GM19025 (cell line): ENCODE measurements around the gene ITIH5.

Experiments
- ATAC-seq: cut with Tn5 transposase; IDR thresholded peaks from one replicate; pipeline ENCODE4 v1.9.1; 2021; ENCODE audit warnings: mild to moderate bottlenecking, low read depth, moderate library complexity; ENCODE audit not compliant: unreplicated experiment

ITIH5 gene

GRCh38 chr10:7590271-7590670 is 76.5 kb downstream of the ITIH5 start:
- no peak for ATAC-seq

- ATAC-seq: no peak
Observed at GRCh38 chr10:7589748-7590147, 77.0 kb downstream of the ITIH5 start.

- no peak for ATAC-seq
Observed at GRCh38 chr10:7587865-7588188, 78.9 kb downstream of the ITIH5 start.

- ATAC-seq: no peak
Observed at GRCh38 chr10:7587168-7587864, 79.5 kb downstream of the ITIH5 start.

GRCh38 chr10:7585228-7585627 is 81.5 kb downstream of the ITIH5 start:
- no peak for ATAC-seq

- ATAC-seq: no peak
Observed at GRCh38 chr10:7583626-7584025, 83.1 kb downstream of the ITIH5 start.

GRCh38 chr10:7580520-7580919 is 86.2 kb downstream of the ITIH5 start:
- ATAC-seq: no peak

- no peak for ATAC-seq
Observed at GRCh38 chr10:7579681-7580080, 87.1 kb downstream of the ITIH5 start.

GRCh38 chr10:7577579-7577978 is 89.2 kb downstream of the ITIH5 start:
- ATAC-seq: no peak

- no peak for ATAC-seq
Observed at GRCh38 chr10:7577176-7577575, 89.6 kb downstream of the ITIH5 start.

GRCh38 chr10:7576340-7576739 is 90.4 kb downstream of the ITIH5 start:
- ATAC-seq: no peak

GRCh38 chr10:7572391-7572790 is 94.4 kb downstream of the ITIH5 start:
- no peak for ATAC-seq

GRCh38 chr10:7571981-7572380 is 94.8 kb downstream of the ITIH5 start:
- ATAC-seq: no peak

GRCh38 chr10:7567911-7568620 is 98.7 kb downstream of the ITIH5 start:
- no peak for ATAC-seq

- no peak for ATAC-seq
Observed at GRCh38 chr10:7566891-7567290, 99.9 kb downstream of the ITIH5 start.

- no peak for ATAC-seq
Observed at GRCh38 chr10:7565871-7566270, 100.9 kb downstream of the ITIH5 start.

GRCh38 chr10:7563770-7564169 is 103.0 kb downstream of the ITIH5 start:
- no peak for ATAC-seq

- ATAC-seq: no peak
Observed at GRCh38 chr10:7563368-7563767, 103.4 kb downstream of the ITIH5 start.

GRCh38 chr10:7561985-7562384 is 104.8 kb downstream of the ITIH5 start:
- ATAC-seq: no peak

GRCh38 chr10:7561216-7561893 is 105.4 kb downstream of the ITIH5 start:
- ATAC-seq: no peak

- no peak for ATAC-seq
Observed at GRCh38 chr10:7560519-7560918, 106.2 kb downstream of the ITIH5 start.

GRCh38 chr10:7559386-7559785 is 107.4 kb downstream of the ITIH5 start:
- no peak for ATAC-seq
